Measurements from ENCODE around the gene MAP1LC3B2. TPM values are rescaled to one million over a fixed set of nuclear protein-coding genes. Genes with fewer than 3 reads are reported as not detected.
A peak's percentile ranks its signal among the peaks of the same experiment; 100 is the strongest.

The MAP1LC3B2 gene
- total and polyA plus RNA-seq, 4 donors = 1.8 to 18.5 (median 11.0) TPM

GRCh38 chr12:116599285-116600136, 40.3 kb downstream of the MAP1LC3B2 start:
- peak overlapping the region; percentile 42 for H3K4me3 ChIP-seq (ENCODE audit: low read depth, low read length)
- no peaks in the 10 kb centered on the region for H3K36me3 ChIP-seq (ENCODE audit: control insufficient read depth, insufficient read depth, low read length)
- peak in 3 of 6 donors; percentile 45 to 86 (median 80) for DNase-seq (ENCODE audit: low read depth in 4 of 6, low spot score in 6 of 6)
- H3K27ac ChIP-seq (ENCODE audit: low read depth, low read length) = peak overlapping the region; percentile 80
- WGBS (ENCODE audit: insufficient coverage) = 10% methylated on average over 14 of the region's 30 CpGs
- H3K9me3 ChIP-seq (ENCODE audit: control insufficient read depth, insufficient read depth, low read length) = no peaks in the 10 kb centered on the region
- peaks cover 20% of the 10 kb centered on the region for H3K4me1 ChIP-seq (ENCODE audit: control insufficient read depth, insufficient read depth, low read length)
- no peaks in the 10 kb centered on the region for H3K27me3 ChIP-seq (ENCODE audit: control insufficient read depth, insufficient read depth, low read length)

DNA sequence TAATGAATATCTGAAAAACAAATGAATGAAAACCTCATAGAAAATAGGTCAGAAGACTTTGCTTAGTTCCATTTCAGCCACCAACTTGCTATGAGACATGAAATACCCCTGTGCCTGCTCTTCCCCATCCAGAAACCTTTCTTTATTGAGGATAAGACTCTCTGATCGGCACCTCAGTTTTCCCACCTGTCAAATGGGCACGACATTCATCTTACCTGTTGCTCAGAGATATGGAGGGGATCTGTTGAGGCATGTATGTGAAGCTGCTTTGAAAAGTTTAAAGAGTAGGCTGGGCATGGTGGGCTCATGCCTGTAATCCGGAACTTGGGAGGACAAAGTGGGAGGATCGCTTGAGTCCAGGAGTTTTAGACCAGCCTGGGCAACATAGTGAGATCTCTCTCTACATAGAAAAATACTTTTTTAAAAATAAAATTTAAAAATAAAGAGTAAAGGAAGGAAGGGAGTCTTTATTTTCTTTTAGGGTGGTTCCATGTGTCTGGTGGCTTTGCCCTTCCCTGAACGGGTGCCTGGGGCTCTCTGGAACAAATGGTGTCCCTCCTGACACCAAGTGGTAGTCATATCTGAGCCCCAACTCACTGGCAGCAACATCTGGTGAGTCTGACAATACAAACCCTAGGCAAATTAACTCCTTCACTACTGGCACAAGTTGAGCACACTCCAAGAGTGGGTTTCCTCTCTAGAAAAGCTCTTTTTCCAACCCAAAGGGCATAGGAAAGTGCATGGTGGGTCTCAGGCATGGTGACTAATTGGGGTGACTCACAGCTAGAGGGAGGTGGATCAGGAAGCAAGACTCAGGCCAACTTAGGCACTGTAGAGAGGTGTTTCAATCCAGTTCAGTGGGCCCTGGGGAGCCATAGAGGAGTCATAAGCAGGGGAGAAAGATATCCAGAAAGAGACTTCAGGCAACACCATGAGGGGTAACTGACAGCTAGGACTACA, 42.1 kb downstream of the MAP1LC3B2 start:
- H3K9me3 ChIP-seq (ENCODE audit: control insufficient read depth, insufficient read depth, low read length) = no peaks in the 10 kb centered on the region
- 100% methylated on average over 1 of the region's 5 CpGs for WGBS (ENCODE audit: insufficient coverage)
- no peak for DNase-seq (ENCODE audit: low read depth in 4 of 6, low spot score in 6 of 6)
- peaks cover 28% of the 10 kb centered on the region for H3K4me1 ChIP-seq (ENCODE audit: control insufficient read depth, insufficient read depth, low read length)
- H3K36me3 ChIP-seq (ENCODE audit: control insufficient read depth, insufficient read depth, low read length) = no peaks in the 10 kb centered on the region
- no peak overlapping the region for H3K27ac ChIP-seq (ENCODE audit: low read depth, low read length)
- no peaks in the 10 kb centered on the region for H3K27me3 ChIP-seq (ENCODE audit: control insufficient read depth, insufficient read depth, low read length)
- no peak overlapping the region for H3K4me3 ChIP-seq (ENCODE audit: low read depth, low read length)

- Histone ChIP-seq H3K4me3 (ENCODE audit: low read depth, low read length) (no peak overlapping the region), H3K9me3 (ENCODE audit: control insufficient read depth, insufficient read depth, low read length) (no peaks in the 10 kb centered on the region), H3K36me3 (ENCODE audit: control insufficient read depth, insufficient read depth, low read length) (no peaks in the 10 kb centered on the region), H3K4me1 (ENCODE audit: control insufficient read depth, insufficient read depth, low read length) (peaks cover 28% of the 10 kb centered on the region), H3K27ac (ENCODE audit: low read depth, low read length) (no peak overlapping the region), H3K27me3 (ENCODE audit: control insufficient read depth, insufficient read depth, low read length) (no peaks in the 10 kb centered on the region)
- WGBS (ENCODE audit: insufficient coverage) = 86% methylated on average over 6 of the region's 7 CpGs
- peak in 1 of 6 donors; percentile 47 for DNase-seq (ENCODE audit: low read depth in 4 of 6, low spot score in 6 of 6)
These were observed 43.0 kb downstream of the MAP1LC3B2 start for GRCh38 chr12:116601933-116602810.

- H3K27ac ChIP-seq (ENCODE audit: low read depth, low read length) = no peak overlapping the region
- peak in 2 of 6 donors; percentile 43 to 60 for DNase-seq (ENCODE audit: low read depth in 4 of 6, low spot score in 6 of 6)
- 70% methylated on average over 9 of the region's 15 CpGs for WGBS (ENCODE audit: insufficient coverage)
- H3K27me3 ChIP-seq (ENCODE audit: control insufficient read depth, insufficient read depth, low read length) = no peaks in the 10 kb centered on the region
- no peaks in the 10 kb centered on the region for H3K36me3 ChIP-seq (ENCODE audit: control insufficient read depth, insufficient read depth, low read length)
- no peaks in the 10 kb centered on the region for H3K9me3 ChIP-seq (ENCODE audit: control insufficient read depth, insufficient read depth, low read length)
- H3K4me1 ChIP-seq (ENCODE audit: control insufficient read depth, insufficient read depth, low read length) = peaks cover 27% of the 10 kb centered on the region
- no peak overlapping the region for H3K4me3 ChIP-seq (ENCODE audit: low read depth, low read length)
These were observed 44.5 kb downstream of the MAP1LC3B2 start for GRCh38 chr12:116603546-116604177.

DNA sequence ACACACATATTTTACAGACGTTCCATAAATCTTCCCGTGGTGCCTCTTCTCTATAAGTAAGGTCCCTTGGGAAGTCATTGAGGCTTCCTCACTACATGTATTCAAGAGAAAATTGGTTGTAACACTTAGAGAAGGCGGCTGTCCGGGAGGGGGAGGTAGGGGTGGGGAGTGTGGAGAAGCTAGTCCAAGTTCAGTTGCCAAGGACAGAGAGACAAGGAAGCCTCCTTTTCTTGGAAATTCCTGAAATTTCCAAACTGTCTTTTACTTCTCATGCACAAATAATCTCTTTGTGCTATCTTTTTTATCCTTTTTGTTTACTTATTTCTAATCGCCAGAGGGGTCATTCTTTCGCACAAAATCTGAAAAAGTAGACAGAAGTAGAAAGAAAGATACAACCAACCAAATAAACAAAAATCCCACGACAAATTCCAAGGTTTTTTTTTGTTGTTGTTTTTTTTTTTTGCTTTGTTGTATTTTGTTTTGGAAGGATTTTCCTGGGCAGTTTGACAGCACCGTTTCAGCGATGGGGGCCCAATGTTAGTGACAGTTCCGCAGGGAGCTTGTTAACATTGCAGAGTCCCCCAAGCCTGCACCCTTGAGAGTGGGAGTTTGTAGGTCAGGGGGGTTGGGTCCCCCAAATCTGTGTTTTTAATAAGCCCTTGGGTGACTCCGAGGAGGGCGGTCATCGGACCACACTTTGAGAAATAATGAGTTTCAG, 45.2 kb downstream of the MAP1LC3B2 start:
- H3K27ac ChIP-seq (ENCODE audit: low read depth, low read length) = no peak overlapping the region
- H3K9me3 ChIP-seq (ENCODE audit: control insufficient read depth, insufficient read depth, low read length) = no peaks in the 10 kb centered on the region
- H3K4me3 ChIP-seq (ENCODE audit: low read depth, low read length) = no peak overlapping the region
- 79% methylated on average over 4 of the region's 13 CpGs for WGBS (ENCODE audit: insufficient coverage)
- no peaks in the 10 kb centered on the region for H3K36me3 ChIP-seq (ENCODE audit: control insufficient read depth, insufficient read depth, low read length)
- H3K27me3 ChIP-seq (ENCODE audit: control insufficient read depth, insufficient read depth, low read length) = no peaks in the 10 kb centered on the region
- peaks cover 20% of the 10 kb centered on the region for H3K4me1 ChIP-seq (ENCODE audit: control insufficient read depth, insufficient read depth, low read length)
- peak in 2 of 6 donors; percentile 56 to 77 for DNase-seq (ENCODE audit: low read depth in 4 of 6, low spot score in 6 of 6)

DNA sequence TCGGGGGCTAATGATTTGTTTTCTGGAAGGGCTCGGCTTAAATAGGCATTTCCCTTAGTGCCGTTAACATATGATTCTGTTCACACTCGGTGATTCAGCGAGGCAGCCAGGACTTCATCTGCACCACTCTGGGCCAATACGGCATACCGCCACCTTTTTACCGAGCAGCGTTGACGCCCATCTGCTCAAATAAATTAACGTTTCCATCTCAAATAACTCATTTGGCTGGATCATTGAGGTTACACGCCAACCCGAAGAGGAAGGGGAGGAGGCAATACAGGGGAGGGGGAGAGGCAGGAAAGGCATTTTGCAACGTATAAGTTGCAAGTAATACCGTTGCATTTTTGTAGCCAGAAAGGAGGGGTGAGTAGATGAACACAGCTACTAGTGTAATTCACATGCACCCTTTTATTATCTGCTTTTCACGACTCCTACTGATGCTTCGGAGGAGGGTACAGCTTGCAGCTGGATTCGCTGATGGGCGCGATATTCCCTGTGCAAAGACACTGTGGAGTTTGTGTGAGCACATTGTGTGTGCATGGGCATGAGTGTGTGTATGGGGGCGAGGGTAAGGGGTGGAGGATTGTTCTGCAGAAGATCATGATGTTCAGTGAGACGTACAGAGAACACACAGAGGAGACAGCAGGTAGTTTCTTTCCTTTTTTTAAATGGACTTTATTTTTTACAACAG, 45.9 kb downstream of the MAP1LC3B2 start:
- H3K27ac ChIP-seq (ENCODE audit: low read depth, low read length) = no peak overlapping the region
- DNase-seq (ENCODE audit: low read depth in 4 of 6, low spot score in 6 of 6) = peak in 2 of 6 donors; percentile 75 to 94
- WGBS (ENCODE audit: insufficient coverage) = 54% methylated on average over 13 of the region's 22 CpGs
- H3K36me3 ChIP-seq (ENCODE audit: control insufficient read depth, insufficient read depth, low read length) = no peaks in the 10 kb centered on the region
- no peaks in the 10 kb centered on the region for H3K9me3 ChIP-seq (ENCODE audit: control insufficient read depth, insufficient read depth, low read length)
- H3K27me3 ChIP-seq (ENCODE audit: control insufficient read depth, insufficient read depth, low read length) = no peaks in the 10 kb centered on the region
- peaks cover 18% of the 10 kb centered on the region for H3K4me1 ChIP-seq (ENCODE audit: control insufficient read depth, insufficient read depth, low read length)
- no peak overlapping the region for H3K4me3 ChIP-seq (ENCODE audit: low read depth, low read length)

DNA sequence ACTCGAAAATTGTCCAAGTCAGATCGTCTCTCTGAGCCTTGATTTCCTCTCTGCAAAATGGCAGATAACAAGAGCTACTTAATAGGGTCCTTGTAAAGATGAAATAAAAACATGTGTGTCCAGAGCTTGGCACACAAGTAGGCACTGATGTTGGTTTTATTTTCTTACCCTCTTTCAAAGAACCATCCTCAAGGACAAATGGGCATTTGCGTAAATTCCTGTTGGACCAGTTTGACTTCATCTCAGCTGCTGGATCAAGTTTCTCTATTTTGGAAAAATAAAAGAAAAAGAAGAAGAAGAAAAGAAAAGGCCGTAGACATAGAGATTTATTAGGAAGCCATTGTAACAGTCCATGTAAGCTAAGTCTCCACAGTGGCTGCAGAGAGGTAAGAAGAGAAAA, 47.2 kb downstream of the MAP1LC3B2 start:
- Histone ChIP-seq H3K4me3 (ENCODE audit: low read depth, low read length) (no peak overlapping the region), H3K27me3 (ENCODE audit: control insufficient read depth, insufficient read depth, low read length) (no peaks in the 10 kb centered on the region), H3K27ac (ENCODE audit: low read depth, low read length) (no peak overlapping the region), H3K9me3 (ENCODE audit: control insufficient read depth, insufficient read depth, low read length) (no peaks in the 10 kb centered on the region), H3K4me1 (ENCODE audit: control insufficient read depth, insufficient read depth, low read length) (peaks cover 18% of the 10 kb centered on the region), H3K36me3 (ENCODE audit: control insufficient read depth, insufficient read depth, low read length) (no peaks in the 10 kb centered on the region)
- DNase-seq (ENCODE audit: low read depth in 4 of 6, low spot score in 6 of 6) = no peak
- 90% methylated on average over 3 of the region's 4 CpGs for WGBS (ENCODE audit: insufficient coverage)

DNA sequence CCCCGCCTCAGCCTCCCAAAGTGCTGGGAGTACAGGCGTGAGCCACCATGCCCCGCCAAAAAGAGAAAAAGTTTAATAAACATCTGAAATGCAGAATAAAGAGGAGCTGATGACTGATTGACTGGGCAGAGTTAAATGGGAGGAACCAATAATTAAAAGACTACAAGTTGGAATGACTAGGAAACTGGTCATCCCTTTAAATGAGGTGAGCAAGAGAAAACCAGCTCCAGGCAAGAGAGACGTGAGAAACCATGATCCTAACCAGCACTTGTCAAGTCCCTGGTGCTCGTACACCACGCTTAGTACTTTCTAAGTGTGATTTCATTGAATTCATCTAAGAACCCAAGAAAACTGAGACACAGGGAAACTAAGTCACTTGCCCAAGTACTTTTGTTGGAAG, 47.9 kb downstream of the MAP1LC3B2 start:
- Histone ChIP-seq H3K9me3 (ENCODE audit: control insufficient read depth, insufficient read depth, low read length) (no peaks in the 10 kb centered on the region), H3K27me3 (ENCODE audit: control insufficient read depth, insufficient read depth, low read length) (no peaks in the 10 kb centered on the region), H3K27ac (ENCODE audit: low read depth, low read length) (no peak overlapping the region), H3K4me1 (ENCODE audit: control insufficient read depth, insufficient read depth, low read length) (peaks cover 18% of the 10 kb centered on the region), H3K4me3 (ENCODE audit: low read depth, low read length) (no peak overlapping the region), H3K36me3 (ENCODE audit: control insufficient read depth, insufficient read depth, low read length) (no peaks in the 10 kb centered on the region)
- no peak for DNase-seq (ENCODE audit: low read depth in 4 of 6, low spot score in 6 of 6)
- WGBS (ENCODE audit: insufficient coverage) = 100% methylated on average over 3 of the region's 6 CpGs

All from spinal cord (tissue), 10 donors.